Kidney epithelial cell (primary cell): ENCODE data around the gene RWDD1. TPM values are rescaled to one million over a fixed set of nuclear protein-coding genes. Genes with fewer than 3 reads are reported as not detected.

Source experiments
- DNase-seq: peaks from one replicate; pipeline ENCODE4 v3.0.0-alpha.2; 2010; ENCODE audit warnings: low read depth
- H3K27me3 ChIP-seq: 2 replicates; pipeline ENCODE4 v1.6.0; 2011; ENCODE audit warnings: low read length; ENCODE audit not compliant: control insufficient read depth, insufficient read depth
- H3K36me3 ChIP-seq: 2 replicates; pipeline ENCODE4 v1.5.1; 2011; ENCODE audit warnings: low read length; ENCODE audit not compliant: control insufficient read depth, insufficient read depth
- H3K4me3 ChIP-seq: 2 replicates; pipeline ENCODE4 v1.5.1; 2011; ENCODE audit warnings: low read depth, mild to moderate bottlenecking, control low read depth, low read length
- total RNA-seq: library from RNA; depleted of rRNA; stranded (reverse); fragments of >200 nt; gene quantifications from 2 replicates; pipeline ENCODE4 v1.2.3, GENCODE V29; 2015
- TF ChIP-seq, protein P1 (sequence below): IDR thresholded peaks from 2 replicates; pipeline ENCODE4 v1.5.1; 2011; ENCODE audit warnings: mild to moderate bottlenecking, moderate library complexity, low read length, control low read depth, inconsistent platforms; ENCODE audit not compliant: insufficient read depth, poor library complexity, severe bottlenecking

Gene RWDD1
- total RNA-seq, 1 donor from 2014 or later, result 38.6 TPM

- no peak overlapping the region for H3K4me3 ChIP-seq
- TF ChIP-seq, protein P1, sequence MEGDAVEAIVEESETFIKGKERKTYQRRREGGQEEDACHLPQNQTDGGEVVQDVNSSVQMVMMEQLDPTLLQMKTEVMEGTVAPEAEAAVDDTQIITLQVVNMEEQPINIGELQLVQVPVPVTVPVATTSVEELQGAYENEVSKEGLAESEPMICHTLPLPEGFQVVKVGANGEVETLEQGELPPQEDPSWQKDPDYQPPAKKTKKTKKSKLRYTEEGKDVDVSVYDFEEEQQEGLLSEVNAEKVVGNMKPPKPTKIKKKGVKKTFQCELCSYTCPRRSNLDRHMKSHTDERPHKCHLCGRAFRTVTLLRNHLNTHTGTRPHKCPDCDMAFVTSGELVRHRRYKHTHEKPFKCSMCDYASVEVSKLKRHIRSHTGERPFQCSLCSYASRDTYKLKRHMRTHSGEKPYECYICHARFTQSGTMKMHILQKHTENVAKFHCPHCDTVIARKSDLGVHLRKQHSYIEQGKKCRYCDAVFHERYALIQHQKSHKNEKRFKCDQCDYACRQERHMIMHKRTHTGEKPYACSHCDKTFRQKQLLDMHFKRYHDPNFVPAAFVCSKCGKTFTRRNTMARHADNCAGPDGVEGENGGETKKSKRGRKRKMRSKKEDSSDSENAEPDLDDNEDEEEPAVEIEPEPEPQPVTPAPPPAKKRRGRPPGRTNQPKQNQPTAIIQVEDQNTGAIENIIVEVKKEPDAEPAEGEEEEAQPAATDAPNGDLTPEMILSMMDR, result no peak
- no peaks in the 10 kb centered on the region for H3K36me3 ChIP-seq
- no peaks in the 10 kb centered on the region for H3K27me3 ChIP-seq
- no peak for DNase-seq
These were observed 60.2 kb downstream of the RWDD1 start for GRCh38 chr6:116631379-116631990.

- DNase-seq, result no peak
- Histone ChIP-seq H3K36me3 (no peaks in the 10 kb centered on the region), H3K4me3 (no peak overlapping the region), H3K27me3 (no peaks in the 10 kb centered on the region)
- TF ChIP-seq, protein P1, result peak; percentile 30
These were observed 62.4 kb downstream of the RWDD1 start for GRCh38 chr6:116633685-116634084.

Other genes with a start within 250 kb of the RWDD1 start
- gene DSE, start 200.6 kb upstream of the RWDD1 start, total RNA-seq, result 46.3 and 48.8 TPM in 2 replicates
- gene CALHM6, start 110.1 kb upstream of the RWDD1 start, total RNA-seq, result 0.75 and 4.8 TPM in 2 replicates
- 0.21 and 0.34 TPM in 2 replicates for gene CALHM5, start 59.9 kb upstream of the RWDD1 start, total RNA-seq
- gene TRAPPC3L, start 25.8 kb upstream of the RWDD1 start, total RNA-seq, result not detected in 2 replicates
- not detected in 2 replicates for gene CALHM4, start 17.8 kb upstream of the RWDD1 start, total RNA-seq
- 0.42 and 0.62 TPM in 2 replicates for gene RSPH4A, start 45.0 kb downstream of the RWDD1 start, total RNA-seq
- gene ZUP1, start 97.3 kb downstream of the RWDD1 start, total RNA-seq, result 13.7 and 14.4 TPM in 2 replicates
- gene KPNA5, start 109.7 kb downstream of the RWDD1 start, total RNA-seq, result 9.3 and 13.6 TPM in 2 replicates
- 0.14 and 0.25 TPM in 2 replicates for gene FAM162B, start 194.2 kb downstream of the RWDD1 start, total RNA-seq